ENCODE results near the gene CNNM2. TPM values are rescaled to one million over a fixed set of nuclear protein-coding genes. Genes with fewer than 3 reads are reported as not detected.

Gene CNNM2
- total RNA-seq, 1 experiment from 2014 or later = 23.1 TPM

GRCh38 chr10:103013416-103013815 is 95.3 kb downstream of the CNNM2 start:
- no peaks in the 10 kb centered on the region for H3K27me3 ChIP-seq (ENCODE audit: insufficient read depth, low read length)
- H3K9me2 ChIP-seq (ENCODE audit: insufficient read depth) = no peaks in the 10 kb centered on the region
- no peak for ATAC-seq
- DNase-seq (ENCODE audit: low read depth, low spot score) = no peak
- no peak overlapping the region for H3K27ac ChIP-seq (ENCODE audit: low read depth, low read length)
- POLR2A ChIA-PET = no interaction called here
- TF ChIP-seq EZH2 (IDR thresholded peaks at IDR 0.05) = no peak
- TF ChIP-seq ZNF274 (IDR thresholded peaks at IDR 0.05; ENCODE audit: low read depth, low read length) = no peak
- no peak for TF ChIP-seq RAD21 (IDR thresholded peaks at IDR 0.05; ENCODE audit: low read depth)
- TF ChIP-seq CEBPB (IDR thresholded peaks at IDR 0.05; ENCODE audit: low read depth) = no peak
- TF ChIP-seq EGR1 (IDR thresholded peaks at IDR 0.05; ENCODE audit: low read depth) = no peak
- H3K4me2 ChIP-seq (ENCODE audit: low read length) = no peak overlapping the region
- BruUV-seq (replicated peaks) = no TSS peak
- RAD21 ChIA-PET (ENCODE audit: low non-redundant PET in 1 of 2, low total read pairs in 2 of 2, uncharacterized antibody in 2 of 2, unreplicated experiment in 2 of 2) = no interaction called here
- no peaks in the 10 kb centered on the region for H3K4me1 ChIP-seq (ENCODE audit: control insufficient read depth in 1 of 2, insufficient read depth in 2 of 2, low read length in 2 of 2)
- H3K9me3 ChIP-seq (ENCODE audit: control insufficient read depth in 1 of 2, insufficient read depth in 1 of 2, low read depth in 1 of 2, low read length in 2 of 2) = no peaks in the 10 kb centered on the region
- H3K79me2 ChIP-seq (ENCODE audit: insufficient read depth, low read length) = no peaks in the 10 kb centered on the region
- no peak overlapping the region for H2AFZ ChIP-seq (ENCODE audit: low read depth, low read length, poor library complexity, severe bottlenecking)
- no peak overlapping the region for H3K9ac ChIP-seq (ENCODE audit: low read length)
- CTCF ChIA-PET = no interaction called here
- H3K36me3 ChIP-seq (ENCODE audit: control insufficient read depth in 1 of 2, insufficient read depth in 2 of 2, low read length in 2 of 2) = no peaks in the 10 kb centered on the region
- no peak overlapping the region for H3K4me3 ChIP-seq (replicated peaks in 1 of 2; ENCODE audit: low read depth in 1 of 2, low read length in 2 of 2)
- no peaks in the 10 kb centered on the region for H4K20me1 ChIP-seq (ENCODE audit: insufficient read depth)
- intact Hi-C loops (cut with micrococcal nuclease) = no loop called here

- no peak overlapping the region for H3K27ac ChIP-seq (ENCODE audit: low read depth, low read length)
- no peaks in the 10 kb centered on the region for H3K36me3 ChIP-seq (ENCODE audit: control insufficient read depth in 1 of 2, insufficient read depth in 2 of 2, low read length in 2 of 2)
- intact Hi-C loops (cut with micrococcal nuclease) = no loop called here
- no peak overlapping the region for H3K4me2 ChIP-seq (ENCODE audit: low read length)
- no peak overlapping the region for H3K4me3 ChIP-seq (replicated peaks in 1 of 2; ENCODE audit: low read depth in 1 of 2, low read length in 2 of 2)
- RAD21 ChIA-PET (ENCODE audit: low non-redundant PET in 1 of 2, low total read pairs in 2 of 2, uncharacterized antibody in 2 of 2, unreplicated experiment in 2 of 2) = no interaction called here
- no peak overlapping the region for H2AFZ ChIP-seq (ENCODE audit: low read depth, low read length, poor library complexity, severe bottlenecking)
- POLR2A ChIA-PET = no interaction called here
- ATAC-seq (no peak), DNase-seq (ENCODE audit: low read depth, low spot score) (no peak)
- H3K9me2 ChIP-seq (ENCODE audit: insufficient read depth) = no peaks in the 10 kb centered on the region
- H3K79me2 ChIP-seq (ENCODE audit: insufficient read depth, low read length) = no peaks in the 10 kb centered on the region
- H4K20me1 ChIP-seq (ENCODE audit: insufficient read depth) = no peaks in the 10 kb centered on the region
- no peaks in the 10 kb centered on the region for H3K27me3 ChIP-seq (ENCODE audit: insufficient read depth, low read length)
- no TSS peak for BruUV-seq (replicated peaks)
- no peak overlapping the region for H3K9ac ChIP-seq (ENCODE audit: low read length)
- H3K9me3 ChIP-seq (ENCODE audit: control insufficient read depth in 1 of 2, insufficient read depth in 1 of 2, low read depth in 1 of 2, low read length in 2 of 2) = no peaks in the 10 kb centered on the region
- H3K4me1 ChIP-seq (ENCODE audit: control insufficient read depth in 1 of 2, insufficient read depth in 2 of 2, low read length in 2 of 2) = no peaks in the 10 kb centered on the region
- CTCF ChIA-PET = no interaction called here
- no peak for TF ChIP-seq ZFX (IDR thresholded peaks at IDR 0.05)
- no peak for TF ChIP-seq EZH2phosphoT487 (IDR thresholded peaks at IDR 0.05; ENCODE audit: borderline replicate concordance)
- TF ChIP-seq JUND (IDR thresholded peaks at IDR 0.05) = no peak
- no peak for TF ChIP-seq SP1 (IDR thresholded peaks at IDR 0.05; ENCODE audit: low read depth)
- TF ChIP-seq CBX3 (IDR thresholded peaks at IDR 0.05; ENCODE audit: low read depth) = no peak
- no peak for TF ChIP-seq POLR2A (IDR thresholded peaks at IDR 0.05; ENCODE audit: borderline replicate concordance, extremely low read depth, insufficient read depth, insufficient read length)
- no peak for TF ChIP-seq ELF1 (IDR thresholded peaks at IDR 0.05; ENCODE audit: borderline replicate concordance, low read depth)
- TF ChIP-seq REST (IDR thresholded peaks at IDR 0.05; ENCODE audit: low read depth) = no peak
- no peak for TF ChIP-seq EZH2 (IDR thresholded peaks at IDR 0.05)
- TF ChIP-seq ATF3 (IDR thresholded peaks at IDR 0.05) = no peak
- TF ChIP-seq CEBPB (IDR thresholded peaks at IDR 0.05; ENCODE audit: low read depth) = no peak
- TF ChIP-seq TCF7L2 (IDR thresholded peaks at IDR 0.05; ENCODE audit: borderline replicate concordance, extremely low read depth, insufficient read depth, insufficient read length) = no peak
- no peak for TF ChIP-seq YY1 (IDR thresholded peaks at IDR 0.05; ENCODE audit: extremely low read depth, insufficient replicate concordance, low read depth, low read length)
- TF ChIP-seq SIN3A (IDR thresholded peaks at IDR 0.05; ENCODE audit: low read depth) = no peak
- TF ChIP-seq EGR1 (IDR thresholded peaks at IDR 0.05; ENCODE audit: low read depth) = no peak
- TF ChIP-seq FOSL1 (IDR thresholded peaks at IDR 0.05; ENCODE audit: low read depth) = no peak
Measured at GRCh38 chr10:103019425-103019824, 101.3 kb downstream of the CNNM2 start.
